ENCODE measurements around the gene HOXB2.
A peak's percentile ranks its signal among the peaks of the same experiment; 100 is the strongest.

HOXB2 gene

DNA sequence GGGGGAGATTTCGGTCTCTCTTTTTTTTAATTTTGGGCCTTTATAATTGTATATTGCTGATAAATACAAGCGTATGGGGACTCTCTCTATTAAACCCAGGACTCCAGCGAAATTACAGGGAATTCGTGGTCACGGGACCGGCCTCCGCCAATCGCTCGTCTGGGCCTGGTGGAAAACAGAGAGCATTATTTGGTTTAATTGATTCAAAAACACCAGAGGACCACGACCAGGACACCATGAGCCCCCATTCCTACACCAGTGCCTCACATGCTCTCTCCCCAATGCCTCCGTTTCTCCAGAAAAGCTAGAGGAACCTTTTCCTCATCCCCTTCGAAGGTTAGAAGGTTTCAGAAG, at the start of gene HOXB2:
Gene HOXB2, minus strand, starts transcription at position 88 of the 354 bp plus-strand sequence. CDS start 198 bp downstream, outside the sequence.
- DNase-seq: peak; percentile 64

DNA sequence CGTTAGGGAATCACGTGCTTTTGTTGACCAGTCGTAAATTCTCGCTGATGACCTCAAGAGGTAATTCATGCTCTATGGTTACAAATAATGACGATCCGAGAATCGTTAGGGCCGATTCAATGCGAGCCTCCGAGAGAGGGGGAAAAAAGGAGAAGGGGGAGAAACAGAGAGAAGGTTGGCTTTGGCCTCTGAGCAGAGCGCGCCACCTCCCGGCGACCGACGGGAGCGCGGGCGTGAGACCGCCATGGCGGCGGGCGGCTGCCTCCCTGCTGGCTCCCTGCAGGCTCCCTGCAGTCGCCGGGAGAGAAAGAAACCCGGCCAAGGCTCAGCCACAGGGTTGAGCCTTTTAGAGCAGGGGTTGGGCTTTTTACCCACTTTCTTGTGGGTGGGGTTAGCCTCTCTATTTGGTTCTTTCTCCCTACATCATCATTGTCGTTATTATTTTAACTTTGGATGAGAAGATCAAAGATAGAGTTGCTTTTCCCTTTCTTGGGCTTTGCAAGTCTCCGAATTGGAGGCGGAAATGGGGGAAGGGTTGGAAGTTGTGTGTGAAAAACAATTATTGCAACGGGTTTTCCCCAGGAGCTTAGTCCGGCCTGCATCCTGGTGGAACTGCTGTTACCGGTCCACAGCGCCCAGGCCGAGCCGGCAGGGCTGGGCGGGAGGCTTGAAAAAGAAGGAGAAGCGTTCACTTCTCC, 49.1 kb upstream of the HOXB2 start:
- DNase-seq: peak; percentile 77

DNA sequence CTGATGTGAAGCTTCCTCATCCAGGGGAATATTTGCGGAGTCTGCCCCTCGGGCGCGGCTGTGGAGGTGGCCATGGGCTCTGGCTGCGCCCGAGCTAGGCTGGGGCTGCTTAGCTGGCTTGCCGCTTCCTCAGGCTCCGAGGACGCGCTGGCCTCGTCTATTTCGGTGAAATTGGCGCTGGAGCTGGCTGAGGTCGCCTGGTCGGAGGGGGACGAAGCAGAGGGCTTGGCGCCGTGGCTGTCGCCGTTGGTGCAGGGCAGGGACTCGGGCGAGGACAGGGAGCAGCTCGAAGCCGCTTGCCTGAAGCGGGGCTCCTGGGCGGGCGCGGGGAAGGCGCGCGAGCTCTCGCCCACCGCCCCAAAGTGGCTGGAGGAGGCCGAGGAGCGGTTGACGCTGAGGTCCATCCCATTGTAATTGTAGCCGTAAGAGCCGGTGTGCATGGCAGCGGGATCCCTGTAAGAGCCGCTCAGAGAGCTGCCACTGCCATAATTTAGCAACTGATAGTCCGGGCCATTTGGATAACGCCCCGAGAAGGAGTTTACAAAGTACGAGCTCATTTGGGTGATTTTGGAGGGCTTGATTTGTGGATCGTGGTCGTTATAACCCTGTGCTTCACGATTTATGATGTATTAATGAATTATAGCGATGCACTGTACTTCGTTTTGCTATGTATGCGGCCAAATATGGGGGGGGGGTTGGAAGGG, 48.4 kb upstream of the HOXB2 start, which contains the start of gene HOXB5:
Gene HOXB5, minus strand, starts transcription at position 654 of the 704 bp plus-strand sequence. Its CDS starts 97 bp downstream, at position 557.
- DNase-seq: no peak

DNA sequence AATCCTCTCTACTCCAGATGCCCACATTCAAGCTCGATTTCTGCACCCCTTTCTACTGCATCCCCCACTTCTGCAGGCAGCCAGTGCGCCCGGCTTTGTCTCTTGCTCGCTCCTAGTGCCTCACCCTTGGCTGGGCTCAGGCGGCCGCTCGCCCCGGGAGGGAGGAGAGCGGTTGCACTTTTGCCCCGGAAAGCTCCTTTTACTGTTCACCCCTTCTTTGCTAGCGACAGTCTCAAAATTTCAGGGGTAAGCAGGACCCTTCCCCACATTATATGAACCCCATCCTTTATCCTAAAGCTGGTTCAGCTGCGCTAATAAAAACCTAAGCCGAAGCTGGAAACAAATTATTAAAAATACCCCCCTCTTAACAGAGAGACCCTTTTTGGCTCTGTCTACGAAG, 47.7 kb upstream of the HOXB2 start:
- DNase-seq: no peak

DNA sequence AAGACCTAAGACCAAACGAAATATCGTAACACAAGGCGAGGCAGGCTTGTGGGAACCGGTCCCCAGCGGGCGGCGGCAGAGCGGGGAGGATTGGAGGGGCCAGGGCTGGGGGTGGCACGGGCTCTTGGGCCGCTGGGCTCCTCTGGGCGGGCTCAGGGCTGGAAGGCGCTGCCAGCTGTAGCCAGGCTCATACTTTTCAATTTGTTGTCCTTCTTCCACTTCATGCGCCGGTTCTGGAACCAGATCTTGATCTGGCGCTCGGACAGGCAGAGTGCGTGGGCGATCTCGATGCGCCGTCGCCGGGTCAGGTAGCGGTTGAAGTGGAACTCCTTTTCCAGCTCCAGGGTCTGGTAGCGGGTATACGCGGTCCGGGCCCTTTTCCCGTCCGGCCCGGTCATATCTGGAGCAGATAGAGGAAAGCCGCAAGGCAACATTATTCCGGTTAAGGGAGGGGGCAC, 47.2 kb upstream of the HOXB2 start:
- DNase-seq: no peak

DNA sequence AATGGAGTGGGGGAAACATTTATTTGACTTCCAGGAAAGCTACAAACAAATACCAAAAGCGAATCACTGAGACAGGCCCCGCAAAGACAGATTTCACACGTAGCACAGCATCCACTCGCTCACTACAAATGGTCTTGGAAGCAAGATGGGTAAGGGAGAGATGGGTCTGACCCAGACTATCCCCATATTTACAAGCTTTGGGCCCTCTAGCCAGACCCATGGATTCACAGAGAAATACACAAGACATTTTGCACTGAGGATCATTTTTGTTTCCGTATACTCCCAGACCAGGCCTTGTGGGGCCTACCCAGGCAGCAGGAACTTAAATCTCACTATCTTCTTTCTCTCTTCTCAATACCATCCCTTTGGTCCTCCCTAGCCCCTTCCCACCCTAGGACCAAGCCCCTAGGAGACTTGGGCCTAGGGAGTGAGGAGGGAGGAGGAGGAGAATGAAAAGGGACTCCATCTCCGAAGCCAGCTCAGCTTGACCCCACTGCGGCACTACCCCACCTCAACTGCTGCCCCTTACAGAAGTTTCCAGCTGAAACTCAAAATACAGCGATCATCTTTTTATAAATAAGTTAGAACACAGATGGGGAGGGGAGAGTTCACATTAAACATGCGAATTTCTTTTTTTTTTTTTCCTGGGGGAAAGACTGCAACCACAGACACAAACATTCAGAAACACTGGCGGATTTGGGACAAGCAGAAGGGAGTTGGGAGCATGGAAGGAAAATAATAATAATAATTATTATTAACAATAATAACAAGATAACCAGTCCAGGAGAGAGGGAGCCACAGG, 46.5 kb upstream of the HOXB2 start:
- DNase-seq: no peak

DNA sequence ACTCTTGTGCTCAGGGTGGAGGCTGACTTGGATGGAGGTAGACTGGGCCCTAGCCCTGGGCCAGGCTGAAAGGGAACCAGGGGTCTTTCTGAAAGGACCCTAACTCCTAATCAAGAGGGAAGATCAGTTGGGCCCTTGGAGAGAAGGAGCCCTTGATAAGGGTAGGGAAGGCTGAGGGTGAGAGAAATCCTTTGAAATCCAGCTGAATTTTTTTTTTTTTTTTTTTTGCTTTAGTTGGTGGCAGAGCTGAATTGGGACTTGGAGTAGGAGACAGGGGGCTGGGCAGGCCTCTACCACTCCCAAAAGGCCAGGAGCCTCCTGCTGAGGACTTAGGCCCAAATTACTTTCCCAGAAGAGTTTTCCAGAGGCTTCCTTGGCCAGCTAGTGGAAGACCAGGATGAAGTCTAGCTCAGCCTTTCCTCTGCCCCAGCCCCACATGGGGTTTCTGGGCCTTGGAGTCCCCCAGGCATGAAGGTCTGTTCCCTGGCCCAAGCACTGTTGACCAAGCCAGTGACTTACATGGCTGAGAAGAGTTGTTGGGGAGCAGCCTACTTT, 45.8 kb upstream of the HOXB2 start:
- no peak for DNase-seq

DNA sequence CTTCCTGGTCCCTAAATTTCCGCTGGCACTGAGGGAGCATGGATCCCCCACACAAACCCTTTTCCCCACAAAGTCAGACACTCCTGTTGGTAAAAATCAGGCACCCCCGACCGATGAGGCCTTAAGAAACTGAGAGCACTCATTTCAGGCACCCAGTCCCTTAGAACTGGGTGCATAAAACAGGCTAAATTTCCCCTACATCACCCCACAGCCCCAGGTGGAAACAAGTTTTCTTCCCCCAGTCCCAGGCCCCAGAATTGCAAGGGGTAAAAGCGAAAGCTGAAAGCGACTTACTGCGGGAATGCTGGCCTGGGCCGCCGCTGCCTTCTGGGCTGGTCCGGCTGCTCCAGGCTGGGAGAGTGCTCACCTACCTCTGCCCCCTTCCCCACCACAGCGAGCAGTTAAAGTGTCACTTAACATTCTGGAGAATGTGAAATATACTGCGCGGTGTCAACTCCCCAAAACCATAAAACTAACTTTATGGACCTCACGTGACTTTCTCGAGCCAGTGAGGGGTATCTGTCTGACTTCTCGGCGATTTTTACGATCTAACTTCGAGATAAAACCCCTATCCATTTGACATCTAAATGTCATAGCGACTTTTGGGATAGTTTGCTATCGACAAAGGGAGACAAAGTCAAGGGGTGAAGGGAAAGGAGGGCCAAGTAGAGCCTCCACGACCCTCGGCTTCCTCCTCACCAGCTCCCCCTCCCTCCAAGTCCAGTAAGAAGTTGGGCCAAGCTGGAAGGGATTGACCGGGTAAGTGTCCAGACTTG, 45.1 kb upstream of the HOXB2 start, which contains the start of gene HOXB3:
Gene HOXB3, minus strand, starts transcription at position 411 of the 776 bp plus-strand sequence. CDS start 37,767 bp downstream, outside the sequence.
- DNase-seq: no peak

DNA sequence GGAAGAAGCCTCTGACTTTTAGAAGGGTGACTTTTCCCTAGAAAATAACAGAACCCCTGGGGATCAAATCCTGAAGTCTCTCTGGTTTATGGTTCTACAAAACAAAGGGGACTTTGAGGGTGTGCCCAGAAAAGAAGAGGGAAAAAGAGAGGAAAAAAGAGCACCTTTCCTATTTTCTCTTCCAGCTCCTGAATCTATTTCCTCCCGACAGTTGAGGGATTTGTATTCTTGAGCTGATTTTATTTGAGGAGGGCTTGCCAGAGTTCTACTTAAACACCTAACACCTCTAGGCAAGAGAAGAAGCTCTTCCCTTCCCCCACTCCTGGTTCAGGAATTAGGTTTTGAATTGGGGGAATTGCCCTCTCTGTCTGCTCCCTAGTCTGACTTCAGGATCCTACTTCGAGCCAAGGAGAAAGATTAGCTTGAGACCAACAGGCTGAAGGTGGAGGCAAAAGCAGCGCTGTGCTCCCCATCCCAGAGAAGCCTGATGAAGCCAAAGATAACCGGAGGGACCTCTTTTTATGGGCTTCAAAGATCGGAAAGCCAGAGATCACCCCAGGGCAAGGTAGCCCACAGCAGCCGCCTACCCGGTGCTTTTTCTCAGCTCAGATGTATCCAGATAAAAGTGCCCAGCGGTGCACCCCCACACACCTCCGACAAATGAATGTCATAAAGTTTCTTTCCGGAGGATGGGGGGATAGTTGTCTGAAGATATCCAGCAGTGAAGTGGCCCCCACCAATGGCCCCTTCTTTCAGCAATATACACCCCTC, 44.3 kb upstream of the HOXB2 start:
- DNase-seq: no peak

DNA sequence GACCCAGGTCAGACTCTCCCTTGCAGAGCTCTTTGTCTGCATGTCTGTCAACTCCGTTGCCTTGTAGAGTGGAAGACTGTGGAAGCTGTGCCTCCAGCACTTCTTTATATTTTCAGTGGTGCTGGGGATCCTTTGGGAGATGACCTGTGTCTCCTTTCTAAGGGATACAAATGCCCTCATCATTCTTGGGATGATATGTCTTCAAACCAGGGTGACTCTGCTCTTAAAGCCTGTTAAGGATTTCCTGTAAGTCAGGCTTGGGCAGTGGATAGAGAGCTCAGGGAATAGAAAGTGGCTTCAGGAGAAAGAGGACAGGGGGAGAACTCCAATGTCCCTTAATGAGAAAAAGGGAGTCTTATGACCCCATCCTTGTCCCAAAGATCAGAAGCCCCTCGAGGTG, 43.6 kb upstream of the HOXB2 start:
- no peak for DNase-seq

DNA sequence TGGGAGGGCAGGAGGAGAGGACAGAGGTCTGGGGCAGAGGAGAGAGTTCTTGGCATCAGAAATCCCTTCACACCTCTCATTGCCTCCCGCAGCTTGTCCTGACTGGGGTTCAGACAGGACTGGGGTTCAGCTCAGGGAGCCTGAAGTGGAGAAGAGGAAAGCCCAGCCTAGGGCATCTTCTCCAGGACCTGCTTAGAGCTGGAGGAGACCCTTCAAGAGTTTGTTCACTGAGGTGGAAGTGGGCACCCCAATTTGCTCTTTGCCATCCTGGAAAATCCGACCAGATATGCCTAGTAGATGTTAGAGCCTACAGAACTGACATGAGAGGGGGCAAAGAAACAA, 43.1 kb upstream of the HOXB2 start:
- no peak for DNase-seq

DNA sequence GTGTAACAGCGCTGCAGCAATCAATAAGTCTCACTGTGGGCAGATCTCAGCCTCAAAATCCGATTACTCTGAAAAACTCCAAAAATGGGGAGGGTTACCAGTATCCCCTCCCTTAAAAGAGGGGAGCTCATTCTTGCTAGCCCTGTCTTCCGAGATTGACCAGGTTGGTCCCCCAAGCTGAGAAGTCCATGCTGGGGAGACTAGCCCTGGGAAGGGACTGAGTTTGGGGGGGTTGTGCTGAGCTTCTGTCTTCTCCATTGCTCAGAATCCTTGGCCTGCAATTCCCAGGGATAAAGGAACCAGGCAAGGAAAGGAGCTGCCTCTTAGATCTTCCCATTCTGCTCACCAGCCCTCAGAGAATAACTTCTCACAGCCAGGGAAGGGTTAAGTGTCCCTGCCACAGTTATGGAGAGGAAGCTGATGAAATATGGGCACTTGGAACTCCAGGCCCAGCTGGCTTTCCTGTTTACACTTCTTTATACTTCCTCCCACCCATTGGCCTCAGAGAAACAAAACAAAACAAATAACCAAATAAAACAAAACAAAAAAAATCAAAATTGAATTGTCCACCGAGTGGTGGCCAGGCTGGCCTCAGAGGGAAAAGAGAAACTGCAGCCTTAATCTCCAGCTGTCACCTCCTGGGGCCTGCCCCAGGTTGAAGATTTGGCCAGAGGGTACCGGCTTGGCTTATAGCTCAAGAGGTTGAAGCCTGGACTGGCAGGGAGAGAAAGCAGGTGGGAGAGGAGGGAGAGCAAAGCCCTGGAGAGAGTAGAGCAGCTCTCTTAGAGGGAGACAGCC, 42.6 kb upstream of the HOXB2 start:
- no peak for DNase-seq

DNA sequence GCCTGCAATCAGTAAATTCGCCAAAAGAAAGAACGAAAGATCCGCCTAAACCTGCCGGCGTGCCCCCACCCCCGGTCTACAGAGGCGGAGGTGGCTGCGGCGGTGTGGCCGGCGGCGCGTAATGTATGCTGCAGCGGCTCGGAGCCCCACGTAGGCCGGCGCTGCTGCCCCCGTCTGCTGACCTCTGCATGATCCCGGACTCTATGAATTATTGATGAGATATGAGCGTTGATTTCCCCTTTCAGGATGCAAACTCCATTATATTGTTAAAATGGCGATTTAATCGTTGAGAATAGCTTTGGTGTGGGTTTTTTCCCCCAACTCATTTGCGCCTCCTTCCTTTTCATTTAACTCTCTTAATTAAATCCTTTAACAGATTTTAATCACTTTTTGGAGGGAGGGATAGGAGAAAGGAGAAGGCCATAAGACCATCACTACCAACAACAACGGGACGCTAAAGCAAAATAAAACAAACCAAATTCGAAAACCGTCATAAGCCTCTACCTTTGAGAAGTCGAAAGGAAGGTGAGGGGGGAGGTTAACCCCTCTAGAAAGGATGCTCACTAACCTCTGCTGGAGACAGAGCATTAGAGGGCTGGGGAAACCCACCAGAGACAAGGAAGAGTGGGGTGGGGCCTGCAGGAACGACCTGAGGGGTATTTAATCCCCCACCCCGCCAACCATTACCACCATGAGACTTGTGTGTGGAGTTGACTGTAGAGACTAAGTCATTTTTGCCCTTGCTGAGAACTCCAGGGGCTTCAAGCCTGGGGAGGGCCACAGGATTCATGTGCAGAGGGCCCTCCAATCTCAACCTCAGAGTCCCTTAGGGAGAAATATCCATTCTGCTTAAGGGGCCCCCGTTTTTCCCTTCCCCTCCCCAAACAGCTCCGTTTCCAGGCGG, 41.7 kb upstream of the HOXB2 start:
- no peak for DNase-seq

DNA sequence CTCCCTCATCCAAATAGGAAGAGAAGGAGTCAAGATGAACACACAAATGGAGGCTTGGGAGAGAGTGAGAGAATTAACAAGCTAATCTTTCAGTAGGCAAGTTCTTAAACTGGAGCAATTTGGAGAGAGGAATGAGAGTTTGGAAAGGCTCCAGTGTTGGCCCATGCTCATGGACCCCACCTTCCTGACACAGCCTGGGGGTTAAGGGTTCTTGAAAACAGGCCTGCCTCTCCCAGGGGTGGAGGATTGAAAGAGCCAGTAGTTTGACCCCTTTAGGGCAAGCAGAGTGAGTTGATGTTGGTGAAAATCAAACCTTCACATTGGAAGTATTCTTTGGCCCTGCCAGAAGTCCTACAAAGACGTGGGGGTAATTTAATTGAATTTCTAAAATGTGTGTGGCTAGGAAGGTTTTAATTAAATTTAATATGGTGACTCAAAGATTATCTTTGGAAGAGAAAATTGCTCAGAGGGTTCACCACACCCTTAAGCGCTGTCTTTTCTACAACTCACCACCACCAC, 39.4 kb upstream of the HOXB2 start:
- no peak for DNase-seq

DNA sequence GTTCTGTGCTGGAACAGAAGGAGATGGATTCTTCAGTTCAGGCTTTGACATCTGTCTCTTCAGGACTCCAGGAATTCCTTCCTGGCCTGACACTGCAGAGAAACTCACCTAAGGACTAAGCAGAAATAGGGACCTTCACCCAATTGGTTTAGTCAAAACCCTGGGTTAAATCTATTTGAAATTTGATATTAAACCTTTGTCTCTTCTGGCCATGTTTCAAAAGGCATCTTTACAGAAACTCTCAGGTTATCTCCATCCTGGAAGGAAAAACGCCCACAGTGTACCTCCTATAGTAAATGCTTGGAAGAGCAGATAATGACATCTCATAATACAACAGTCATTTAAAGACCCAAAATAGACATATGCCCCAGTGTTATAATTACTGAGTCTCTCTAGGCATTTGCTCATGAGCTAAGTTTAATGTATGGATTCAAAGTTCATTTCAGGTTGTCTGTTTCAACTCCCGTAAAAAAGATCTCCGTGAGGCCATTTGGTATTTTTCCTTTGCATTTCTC, 38.9 kb upstream of the HOXB2 start:
- DNase-seq: no peak

DNA sequence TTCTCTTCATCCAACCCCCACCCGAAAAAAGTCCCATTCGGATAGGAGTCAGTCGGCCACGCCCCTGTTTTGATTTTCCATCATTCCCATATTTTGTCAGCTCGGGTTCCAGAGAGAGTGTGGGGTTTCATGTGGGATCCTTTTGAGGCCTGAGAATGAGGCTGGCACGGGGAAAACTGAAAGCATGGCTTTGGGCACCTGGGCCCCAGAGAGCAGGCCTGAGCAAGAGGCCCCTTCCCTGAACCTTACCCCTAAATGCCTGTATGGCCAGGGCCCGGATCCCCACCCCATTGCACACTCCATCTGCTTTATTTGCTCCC, 37.8 kb upstream of the HOXB2 start:
- no peak for DNase-seq

DNA sequence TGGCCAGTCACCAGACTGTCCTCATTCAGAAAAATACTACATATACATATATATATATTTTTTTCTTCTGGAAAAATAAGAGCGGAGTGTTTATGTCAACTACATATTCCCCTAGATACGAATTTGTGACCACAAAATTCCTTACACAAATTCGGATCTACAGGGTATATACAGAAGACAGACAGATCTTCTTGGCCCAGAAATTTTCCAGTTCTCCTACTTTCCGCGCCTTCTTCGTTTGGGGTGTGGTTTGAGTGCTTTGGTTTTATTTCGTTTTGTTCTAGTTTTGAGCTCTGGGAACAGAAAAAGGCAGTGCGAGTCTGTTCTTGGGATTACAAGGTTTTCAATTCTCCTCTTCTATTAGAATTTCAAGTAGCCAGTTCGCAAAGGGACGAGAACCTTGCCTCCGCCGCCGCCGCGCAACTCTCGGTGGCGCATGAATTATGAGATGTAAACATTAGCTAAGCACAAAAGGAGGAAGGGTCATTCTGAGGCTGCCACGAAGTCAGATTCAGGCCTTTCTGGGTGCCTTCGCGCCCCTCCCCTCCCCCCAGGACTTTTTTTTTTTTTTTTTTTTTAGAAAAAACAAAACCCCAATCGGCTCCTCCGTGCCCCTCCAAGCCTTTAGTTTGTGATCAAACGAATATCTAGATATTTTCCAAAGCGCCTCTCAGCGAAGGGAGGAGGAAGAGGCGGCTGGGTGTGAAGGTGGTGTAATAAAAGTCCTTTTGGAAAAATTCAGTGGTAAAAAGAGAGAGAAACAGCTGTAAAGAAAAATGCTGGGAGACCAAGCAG, 35.0 kb upstream of the HOXB2 start:
- DNase-seq: no peak

DNA sequence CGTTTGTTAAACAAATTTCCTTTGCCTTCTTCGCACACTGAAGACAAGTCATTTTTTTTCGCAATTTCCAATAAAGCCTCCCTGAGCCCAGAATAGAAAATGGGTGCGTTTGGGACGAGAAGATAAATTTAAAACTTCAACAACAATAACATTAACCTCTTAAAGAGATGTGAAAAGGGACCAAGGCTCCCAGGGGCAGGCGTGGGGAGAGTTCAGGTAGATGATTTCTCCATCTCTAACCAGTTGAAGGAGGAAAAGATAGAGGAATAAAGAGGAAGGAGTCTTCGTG, 34.5 kb upstream of the HOXB2 start:
- DNase-seq: no peak
